OCI-LY7 (cell line): ENCODE results near the gene SNAP25. TPM values are rescaled to one million over a fixed set of nuclear protein-coding genes. Genes with fewer than 3 reads are reported as not detected.

Source experiments
- BruUV-seq: library from RNA; stranded (reverse); fragments of 400-500 nt; replicated peaks from 2 replicates; lab custom pipeline; 2021; lab: Mats Ljungman, UMichigan
- CTCF ChIA-PET: fragments of 300-600 bp; sonication (Branson Sonifier 250); formaldehyde crosslinking; loops from one replicate; lab custom pipeline; 2022; ENCODE audit warnings: antibody characterized with exemption; ENCODE audit not compliant: unreplicated experiment; lab: Charles Lee
- POLR2A ChIA-PET: fragments of 300-600 bp; sonication (Branson Sonifier 250); formaldehyde crosslinking; loops from one replicate; lab custom pipeline; 2022; ENCODE audit warnings: antibody characterized with exemption; lab: Charles Lee
- DNase-seq: peaks from one replicate; pipeline ENCODE4 v3.0.0-alpha.2; 2015; ENCODE audit warnings: low spot score
- H2AFZ ChIP-seq: fragments of 200-600 bp; sonication (generic), shearing (Covaris generic); 2 replicates; pipeline ENCODE4 v1.6.1; 2014; ENCODE audit warnings: mild to moderate bottlenecking, antibody characterized with exemption, low read length, moderate library complexity
- H3K27ac ChIP-seq: fragments of 200-600 bp; sonication (generic); 2 replicates; pipeline ENCODE4 v1.5.1; 2014; ENCODE audit warnings: mixed run types, low read depth, mild to moderate bottlenecking, moderate library complexity, low read length, inconsistent platforms; ENCODE audit not compliant: poor library complexity, severe bottlenecking
- H3K36me3 ChIP-seq: fragments of 200-600 bp; sonication (generic); 2 replicates; pipeline ENCODE4 v1.6.1; 2014; ENCODE audit warnings: mild to moderate bottlenecking, antibody characterized with exemption, low read length, moderate library complexity, mixed read lengths; ENCODE audit not compliant: insufficient read depth
- H3K4me1 ChIP-seq: fragments of 200-600 bp; sonication (generic); 2 replicates; pipeline ENCODE4 v1.5.1; 2014; ENCODE audit warnings: mild to moderate bottlenecking, low read length; ENCODE audit not compliant: insufficient read depth, poor library complexity, severe bottlenecking
- H3K4me2 ChIP-seq: fragments of 200-600 bp; sonication (generic); 2 replicates; pipeline ENCODE4 v1.6.1; 2014; ENCODE audit warnings: mild to moderate bottlenecking, low read length
- H3K4me3 ChIP-seq: fragments of 200-600 bp; sonication (generic); 2 replicates; pipeline ENCODE4 v1.5.1; 2014; ENCODE audit warnings: mild to moderate bottlenecking, low read depth, low read length; ENCODE audit not compliant: poor library complexity, severe bottlenecking
- H3K79me2 ChIP-seq: fragments of 200-600 bp; sonication (generic); 2 replicates; pipeline ENCODE4 v1.6.1; 2016; ENCODE audit warnings: low read depth, mild to moderate bottlenecking, low read length, moderate library complexity, mixed read lengths; ENCODE audit not compliant: insufficient read depth
- H3K9me2 ChIP-seq: fragments of 200-600 bp; sonication (generic); 2 replicates; pipeline ENCODE4 v1.6.1; 2016; ENCODE audit warnings: mild to moderate bottlenecking, low read length, mixed read lengths; ENCODE audit not compliant: insufficient read depth
- H3K9me3 ChIP-seq: fragments of 200-600 bp; sonication (generic); 2 replicates; pipeline ENCODE4 v1.6.1; 2014; ENCODE audit warnings: mild to moderate bottlenecking, mixed run types, low read length, mixed read lengths
- H4K20me1 ChIP-seq: fragments of 200-600 bp; sonication (generic); 2 replicates; pipeline ENCODE4 v1.6.1; 2014; ENCODE audit warnings: mild to moderate bottlenecking, antibody characterized with exemption, low read length, moderate library complexity, mixed read lengths; ENCODE audit not compliant: insufficient read depth
- CTCF ChIP-seq: fragments of 200-600 bp; sonication (generic); conservative IDR thresholded peaks from 2 replicates; pipeline ENCODE4 v1.5.1; 2014; ENCODE audit warnings: mild to moderate bottlenecking, antibody characterized with exemption, low read length, moderate library complexity, mixed read lengths
- EZH2phosphoT487 ChIP-seq: fragments of 200-600 bp; sonication (generic); IDR thresholded peaks from 2 replicates; pipeline ENCODE4 v1.6.1; 2018; ENCODE audit warnings: low read depth, borderline replicate concordance, mild to moderate bottlenecking, mixed run types, antibody characterized with exemption, low read length, moderate library complexity, mixed read lengths
- intact Hi-C: fragments of 100-400 bp; cut with micrococcal nuclease; formaldehyde crosslinking; loops from one replicate; pipeline ENCODE4 v1.10.0; 2022; ENCODE audit not compliant: unreplicated experiment
- total RNA-seq, 2 experiments: library from RNA; depleted of rRNA in 1 of 2; stranded (reverse); fragments of >200 nt in 1 of 2; shearing (Covaris generic) in 1 of 2; gene quantifications; 2 replicates each; pipeline ENCODE4 v1.2.3, GENCODE V29; 2014 to 2022

The SNAP25 gene
- total RNA-seq, 2 experiments from 2014 or later, result not detected

GRCh38 chr20:10342152-10342551, 123.5 kb downstream of the SNAP25 start:
- Histone ChIP-seq H3K27ac (no peak overlapping the region), H2AFZ (no peak overlapping the region), H3K9me3 (no peaks in the 10 kb centered on the region), H3K4me3 (no peak overlapping the region), H3K4me1 (no peaks in the 10 kb centered on the region), H3K79me2 (no peaks in the 10 kb centered on the region), H3K4me2 (no peak overlapping the region), H3K36me3 (no peaks in the 10 kb centered on the region), H4K20me1 (no peaks in the 10 kb centered on the region), H3K9me2 (no peaks in the 10 kb centered on the region)
- POLR2A ChIA-PET, result no interaction called here
- CTCF ChIA-PET, result no interaction called here
- TF ChIP-seq CTCF, result no peak
- no peak for TF ChIP-seq EZH2phosphoT487
- no peak for DNase-seq
- intact Hi-C loops, result no loop called here
- BruUV-seq, result no TSS peak

DNA sequence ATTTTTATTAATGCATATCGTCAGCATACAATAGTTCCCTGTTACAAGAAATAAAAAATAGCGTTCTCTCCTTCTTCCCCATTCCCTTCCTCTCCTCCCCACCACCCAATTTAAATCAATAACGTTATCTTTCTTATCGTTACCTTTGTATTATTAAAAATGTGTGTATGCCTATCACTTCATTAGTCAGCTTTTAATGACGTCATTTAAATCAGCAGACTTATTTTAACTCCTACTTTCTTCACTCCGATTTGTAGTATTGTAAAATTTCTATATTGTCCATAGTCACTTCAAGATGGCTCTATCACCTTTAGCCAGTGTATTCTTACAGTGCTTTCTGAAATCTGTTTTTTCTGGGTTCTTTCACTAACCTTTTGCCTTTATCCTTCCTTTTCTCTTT, 126.3 kb downstream of the SNAP25 start:
- H2AFZ ChIP-seq, result no peak overlapping the region
- POLR2A ChIA-PET, result interaction anchor here (1.1 kb wide), 1 partner anchor 10 kb away, joined by 3 read pairs; no protein-coding TSS in a partner anchor

More for the DNA sequence above, 126.3 kb downstream of the SNAP25 start:
- no peak overlapping the region for H3K4me3 ChIP-seq
- H3K9me3 ChIP-seq, result no peaks in the 10 kb centered on the region
- CTCF ChIA-PET, result no interaction called here
- no peaks in the 10 kb centered on the region for H3K36me3 ChIP-seq
- no peak for DNase-seq
- intact Hi-C loops, result no loop called here
- H3K4me2 ChIP-seq, result no peak overlapping the region
- no peaks in the 10 kb centered on the region for H4K20me1 ChIP-seq
- no peak for TF ChIP-seq CTCF
- no peak for TF ChIP-seq EZH2phosphoT487
- no peaks in the 10 kb centered on the region for H3K79me2 ChIP-seq
- H3K4me1 ChIP-seq, result no peaks in the 10 kb centered on the region
- no peaks in the 10 kb centered on the region for H3K9me2 ChIP-seq
- H3K27ac ChIP-seq, result no peak overlapping the region
- no TSS peak for BruUV-seq
